Psoas muscle (tissue), 8 donors: ENCODE results near the gene IQCB1. TPM values are rescaled to one million over a fixed set of nuclear protein-coding genes. Genes with fewer than 3 reads are reported as not detected.

Source experiments
- ATAC-seq, 4 donors: fragments of 200-7000 bp; cut with Tn5 transposase; one replicate each; pipeline ENCODE4 v1.9.1; 2020; ENCODE audit warnings: moderate library complexity in 3 of 4, mild to moderate bottlenecking in 2 of 4
- DNase-seq, 2 donors: peaks; one replicate each; pipeline ENCODE4 v3.0.0-alpha.2; 2020
- H3K27ac ChIP-seq: fragments of 200-600 bp; one replicate; pipeline ENCODE4 v1.8.0; 2022
- H3K27me3 ChIP-seq, 3 donors: fragments of 200-600 bp in 1 of 3; one replicate each; pipeline versions ENCODE4 v1.6.1 to v1.8.0; 2013 to 2022; ENCODE audit warnings: low read length in 2 of 3, mild to moderate bottlenecking in 2 of 3, moderate library complexity in 1 of 3; ENCODE audit not compliant: insufficient read depth in 3 of 3
- H3K36me3 ChIP-seq, 2 donors: fragments of 200-600 bp in 1 of 2; one replicate each; pipeline versions ENCODE4 v1.6.1 to v1.8.0; 2013 to 2022; ENCODE audit warnings: low read depth in 1 of 2, mild to moderate bottlenecking in 1 of 2, moderate library complexity in 1 of 2; ENCODE audit not compliant: insufficient read depth in 1 of 2
- H3K4me1 ChIP-seq: fragments of 200-600 bp; one replicate; pipeline ENCODE4 v1.8.0; 2022
- H3K4me3 ChIP-seq: fragments of 200-600 bp; one replicate; pipeline ENCODE4 v1.8.0; 2022; ENCODE audit warnings: mild to moderate bottlenecking
- H3K9me3 ChIP-seq: fragments of 200-600 bp; one replicate; pipeline ENCODE4 v1.8.0; 2022
- WGBS, 3 donors: extraction: QIAGEN DNeasy Blood & Tissue Kit; methylation state at CpG; one replicate each; pipeline versions ENCODE4 v1.1.6 to v1.1.7; 2013; 5-methylcytosine and 5-hydroxymethylcytosine counted together
- intact Hi-C, 2 donors: fragments of 100-400 bp; cut with DNase I; formaldehyde crosslinking; loops; one replicate each; pipeline versions ENCODE4 v1.11.0 to v1.14.2; 2022
- polyA plus RNA-seq, 3 donors: library from polyadenylated mRNA; stranded (reverse); fragments of 200-250 nt; gene quantifications; one replicate each; pipeline ENCODE4 v1.2.3, GENCODE V29; 2013
- total RNA-seq, 4 donors: library from RNA; stranded (reverse); fragmentation: NEBNext Ultra II Directional in 2 of 4; extraction: Animal tissue kit (Norgen Biotek cat#: 25700) in 2 of 4; gene quantifications; one replicate each; pipeline versions ENCODE4 v1.2.1 to v1.2.4, GENCODE V29; 2021 to 2023
- TF ChIP-seq, protein P1 (sequence below): fragments of 200-600 bp; IDR thresholded peaks from one replicate; pipeline ENCODE4 v1.8.0; 2022; ENCODE audit warnings: antibody characterized with exemption
- donor health status: healthy with polysubstance abuse.
- donor health status: DM: no; HTN: no; CAD: no; lungs with moderate emphysema.
- donor health status: Bipolar disorder and iron deficiency.
- donor health status: healthy.
- donor health status: DM: yes; HTN: yes; CAD: no.
- donor health status: DM: no; HTN: no; CAD: no.
- donor health status: DM: no; HTN: no; CAD: no.
- donor health status: DM: yes; HTN: yes; CAD: no.

Gene IQCB1
- total and polyA plus RNA-seq, 7 donors, result 5.7 to 10.1 (median 6.9) TPM

DNA sequence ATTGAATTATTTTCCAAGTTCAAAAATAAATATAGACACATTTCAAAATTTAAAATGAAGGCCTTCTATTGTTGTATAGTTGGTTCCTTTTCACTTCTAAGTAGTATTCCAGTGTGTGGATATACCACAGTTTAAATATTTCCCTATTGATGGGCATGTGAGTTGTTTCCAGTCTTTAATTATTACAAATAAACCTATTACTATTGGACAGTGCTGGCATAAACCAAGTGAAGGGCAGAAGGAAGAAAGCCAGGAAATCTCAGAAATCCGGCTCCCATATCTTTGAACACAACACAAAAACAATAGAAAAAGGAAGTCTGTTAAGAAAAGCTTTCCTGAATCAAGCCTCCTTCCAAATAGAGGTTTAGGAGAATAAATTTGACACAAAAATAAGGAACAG, 111.4 kb downstream of the IQCB1 start:
- TF ChIP-seq, protein P1, sequence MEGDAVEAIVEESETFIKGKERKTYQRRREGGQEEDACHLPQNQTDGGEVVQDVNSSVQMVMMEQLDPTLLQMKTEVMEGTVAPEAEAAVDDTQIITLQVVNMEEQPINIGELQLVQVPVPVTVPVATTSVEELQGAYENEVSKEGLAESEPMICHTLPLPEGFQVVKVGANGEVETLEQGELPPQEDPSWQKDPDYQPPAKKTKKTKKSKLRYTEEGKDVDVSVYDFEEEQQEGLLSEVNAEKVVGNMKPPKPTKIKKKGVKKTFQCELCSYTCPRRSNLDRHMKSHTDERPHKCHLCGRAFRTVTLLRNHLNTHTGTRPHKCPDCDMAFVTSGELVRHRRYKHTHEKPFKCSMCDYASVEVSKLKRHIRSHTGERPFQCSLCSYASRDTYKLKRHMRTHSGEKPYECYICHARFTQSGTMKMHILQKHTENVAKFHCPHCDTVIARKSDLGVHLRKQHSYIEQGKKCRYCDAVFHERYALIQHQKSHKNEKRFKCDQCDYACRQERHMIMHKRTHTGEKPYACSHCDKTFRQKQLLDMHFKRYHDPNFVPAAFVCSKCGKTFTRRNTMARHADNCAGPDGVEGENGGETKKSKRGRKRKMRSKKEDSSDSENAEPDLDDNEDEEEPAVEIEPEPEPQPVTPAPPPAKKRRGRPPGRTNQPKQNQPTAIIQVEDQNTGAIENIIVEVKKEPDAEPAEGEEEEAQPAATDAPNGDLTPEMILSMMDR, result no peak
- intact Hi-C loops, result loop anchor here in 1 of 2 donors (10.0 kb wide), 1 partner anchor 61 kb away; no protein-coding TSS in a partner anchor
- WGBS, 3 donors, result 71 to 78% (median 78%) methylated on average over 1 of the region's 1 CpG

GRCh38 chr3:121722411-121722810, 112.4 kb downstream of the IQCB1 start:
- intact Hi-C loops, result loop anchor here in 1 of 2 donors (10.0 kb wide), 1 partner anchor 62 kb away; no protein-coding TSS in a partner anchor
- no peak for ATAC-seq
- TF ChIP-seq, protein P1, result no peak
- H3K4me3 ChIP-seq, result no peak overlapping the region
- DNase-seq, result no peak
- H3K36me3 ChIP-seq, result peaks cover 13 to 98% of the 10 kb centered on the region in 2 donors
- H3K9me3 ChIP-seq, result no peaks in the 10 kb centered on the region
- WGBS, 3 donors, result 93 to 100% (median 100%) methylated on average over 1 of the region's 1 CpG
- H3K27me3 ChIP-seq, result no peaks in the 10 kb centered on the region
- no peak overlapping the region for H3K27ac ChIP-seq
- no peaks in the 10 kb centered on the region for H3K4me1 ChIP-seq

More for the DNA sequence above, 111.4 kb downstream of the IQCB1 start:
- Histone ChIP-seq H3K4me1 (no peaks in the 10 kb centered on the region), H3K27me3 (no peaks in the 10 kb centered on the region), H3K9me3 (no peaks in the 10 kb centered on the region), H3K4me3 (no peak overlapping the region), H3K27ac (no peak overlapping the region), H3K36me3 (peaks cover 13 to 98% of the 10 kb centered on the region in 2 donors)
- no peak for DNase-seq
- no peak for ATAC-seq

DNA sequence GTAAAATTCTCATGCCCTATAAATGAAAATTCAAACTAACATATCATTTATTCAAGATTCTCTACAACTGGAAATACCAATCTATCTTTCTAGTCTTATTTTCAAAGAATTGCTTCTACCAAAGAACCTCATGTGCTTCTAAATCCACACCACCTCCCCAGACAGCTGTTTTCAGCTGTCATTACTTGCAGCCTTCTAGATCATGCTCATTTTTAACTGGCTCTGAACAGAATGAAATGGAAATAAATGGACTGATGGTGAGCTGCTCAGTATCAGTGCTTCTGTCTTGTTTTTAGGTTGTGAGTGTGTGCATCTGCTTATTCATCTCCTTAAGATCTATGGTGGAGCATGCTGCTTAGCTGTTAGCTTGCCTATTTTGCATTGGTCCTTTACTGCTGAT, 114.7 kb downstream of the IQCB1 start:
- intact Hi-C loops, result loop anchor here in 1 of 2 donors (10.0 kb wide), 1 partner anchor 65 kb away; no protein-coding TSS in a partner anchor
- Histone ChIP-seq H3K27ac (no peak overlapping the region), H3K27me3 (no peaks in the 10 kb centered on the region), H3K36me3 (peaks cover 21 to 100% of the 10 kb centered on the region in 2 donors), H3K4me1 (no peaks in the 10 kb centered on the region), H3K4me3 (no peak overlapping the region), H3K9me3 (no peaks in the 10 kb centered on the region)
- TF ChIP-seq, protein P1, result no peak
- DNase-seq (no peak), ATAC-seq (no peak)

Other genes with a start within 250 kb of the IQCB1 start
- gene FBXO40, start 241.7 kb downstream of the IQCB1 start, total RNA-seq, result 100 to 1,000 TPM in 1 of 4 donors, 10 to 100 TPM in 3; 33.0 to 152 (median 62.6) TPM
- gene FBXO40, start 241.7 kb downstream of the IQCB1 start, polyA plus RNA-seq, result 10 to 100 TPM in 2 of 3 donors, under 1 TPM in 1; 0.95 to 28.1 (median 14.1) TPM
- gene HCLS1, start 174.2 kb downstream of the IQCB1 start, total RNA-seq, result 1 to 10 TPM; 6.9 to 9.9 (median 8.3) TPM
- 1 to 10 TPM; 2.8 to 6.9 (median 2.9) TPM for gene HCLS1, start 174.2 kb downstream of the IQCB1 start, polyA plus RNA-seq
- gene GOLGB1, start 85.3 kb downstream of the IQCB1 start, total RNA-seq, result 10 to 100 TPM; 20.6 to 30.7 (median 23.6) TPM
- gene GOLGB1, start 85.3 kb downstream of the IQCB1 start, polyA plus RNA-seq, result 10 to 100 TPM in 1 of 3 donors, 1 to 10 TPM in 2; 7.5 to 16.1 (median 7.7) TPM
- gene EAF2, start 149 bp upstream of the IQCB1 start, total RNA-seq, result 1 to 10 TPM; 1.5 to 5.3 (median 5.0) TPM
- 1 to 10 TPM; 3.2 to 4.6 (median 3.4) TPM for gene EAF2, start 149 bp upstream of the IQCB1 start, polyA plus RNA-seq
- 1 to 10 TPM in 1 of 4 donors, under 1 TPM in 3; 0.52 to 1.8 (median 0.68) TPM for gene SLC15A2, start 59.3 kb upstream of the IQCB1 start, total RNA-seq
- gene SLC15A2, start 59.3 kb upstream of the IQCB1 start, polyA plus RNA-seq, result under 1 TPM; 0.30 to 0.38 (median 0.36) TPM
- not detected for gene ILDR1, start 187.2 kb upstream of the IQCB1 start, total RNA-seq
- gene ILDR1, start 187.2 kb upstream of the IQCB1 start, polyA plus RNA-seq, result not detected
- 1 to 10 TPM in 2 of 4 donors, under 1 TPM in 2; 0.71 to 1.4 (median 0.99) TPM for gene CD86, start 220.3 kb upstream of the IQCB1 start, total RNA-seq
- gene CD86, start 220.3 kb upstream of the IQCB1 start, polyA plus RNA-seq, result under 1 TPM; 0.16 to 0.40 (median 0.24) TPM